GM12878 (cell line): ENCODE data around the gene COL23A1. TPM values are rescaled to one million over a fixed set of nuclear protein-coding genes. Genes with fewer than 3 reads are reported as not detected.

Source experiments
- ATAC-seq: fragments of 200-7000 bp; cut with Tn5 transposase; 3 replicates; pipeline ENCODE4 v1.9.1; 2020; ENCODE audit warnings: mild to moderate bottlenecking, moderate library complexity
- BruUV-seq: library from RNA; stranded (reverse); fragments of 400-500 nt; replicated peaks from 2 replicates; lab custom pipeline; 2021; lab: Mats Ljungman, UMichigan
- CTCF ChIA-PET: fragments of 300-600 bp; sonication (Branson Sonifier 250); formaldehyde crosslinking; extraction: SDS; loops from one replicate; lab custom pipeline; 2021; ENCODE audit warnings: inconsistent platforms; lab: Yijun Ruan, JAX
- POLR2A ChIA-PET: fragments of 350-600 bp; formaldehyde crosslinking; extraction: SDS; loops from one replicate; lab custom pipeline; 2021; ENCODE audit warnings: inconsistent platforms; lab: Charles Lee
- RAD21 ChIA-PET: fragments of 300-600 bp; sonication (Branson Sonifier 250); formaldehyde crosslinking; loops from one replicate; lab custom pipeline; 2023; ENCODE audit warnings: antibody characterized with exemption; ENCODE audit not compliant: unreplicated experiment; lab: Charles Lee
- SMC1A ChIA-PET: fragments of 300-600 bp; sonication (Branson Sonifier 250); formaldehyde crosslinking; loops from one replicate; lab custom pipeline; 2023; ENCODE audit not compliant: unreplicated experiment, uncharacterized antibody; lab: Charles Lee
- DNase-seq: peaks from one replicate; pipeline ENCODE4 v3.0.0-alpha.2; 2011; ENCODE audit warnings: low read depth, low spot score
- FAIRE-seq: peaks from 3 replicates; lab custom pipeline; 2011; peaks lifted over from hg19 to GRCh38; lab: Jason Lieb, UNC
- H2AFZ ChIP-seq: 2 replicates; pipeline ENCODE4 v1.6.0; 2011; ENCODE audit warnings: low read depth, low read length, control low read depth; ENCODE audit not compliant: control insufficient read depth
- H3K27ac ChIP-seq: 2 replicates; pipeline ENCODE4 v1.5.1; 2011; ENCODE audit warnings: control low read depth; ENCODE audit not compliant: control insufficient read depth, insufficient read depth
- H3K27me3 ChIP-seq, 2 experiments: replicated peaks in 1 of 2; 2 replicates each; pipeline versions ENCODE4 v1.6.0 to v1.6.1; 2011; ENCODE audit warnings: low read length in 1 of 2; ENCODE audit not compliant: control insufficient read depth in 2 of 2, insufficient read depth in 2 of 2
- H3K36me3 ChIP-seq, 2 experiments: 2 replicates each; pipeline ENCODE4 v1.5.1; 2011; ENCODE audit warnings: low read length in 1 of 2; ENCODE audit not compliant: control insufficient read depth in 2 of 2, insufficient read depth in 2 of 2
- H3K4me1 ChIP-seq: 2 replicates; pipeline ENCODE4 v1.6.1; 2011; ENCODE audit warnings: mild to moderate bottlenecking, low read length, moderate library complexity, mixed read lengths; ENCODE audit not compliant: control insufficient read depth, insufficient read depth
- H3K4me2 ChIP-seq: 2 replicates; pipeline ENCODE4 v1.6.0; 2011; ENCODE audit warnings: control low read depth; ENCODE audit not compliant: control insufficient read depth, insufficient read depth
- H3K4me3 ChIP-seq: fragments of 200-600 bp; sonication (generic); 2 replicates; pipeline ENCODE4 v1.5.1; 2016
- H3K79me2 ChIP-seq: 2 replicates; pipeline ENCODE4 v1.6.0; 2011; ENCODE audit warnings: low read length; ENCODE audit not compliant: control insufficient read depth, insufficient read depth
- H3K9ac ChIP-seq: 2 replicates; pipeline ENCODE4 v1.8.0; 2011; ENCODE audit warnings: low read length, control low read depth, mixed read lengths; ENCODE audit not compliant: control insufficient read depth, insufficient read depth
- H3K9me3 ChIP-seq: replicated peaks from 3 replicates; pipeline ENCODE4 v1.5.1; 2011; ENCODE audit warnings: mild to moderate bottlenecking, low read length; ENCODE audit not compliant: control insufficient read depth, insufficient read depth
- H4K20me1 ChIP-seq: 2 replicates; pipeline ENCODE4 v1.6.0; 2011; ENCODE audit not compliant: control insufficient read depth, insufficient read depth
- ATF3 ChIP-seq: IDR thresholded peaks from 2 replicates; pipeline ENCODE4 v1.6.1; 2011; ENCODE audit warnings: low read depth, mild to moderate bottlenecking, low read length, moderate library complexity, borderline replicate concordance; ENCODE audit errors: extremely low read depth
- BRCA1 ChIP-seq: IDR thresholded peaks from 2 replicates; pipeline ENCODE4 v1.6.1; 2011; ENCODE audit warnings: low read depth, low read length, improper control_type of control experiment
- CBX5 ChIP-seq: sonication (generic); IDR thresholded peaks from 2 replicates; pipeline ENCODE4 v1.6.1; 2016; ENCODE audit warnings: low read depth, moderate library complexity, mild to moderate bottlenecking, inconsistent platforms
- CREB1 ChIP-seq: IDR thresholded peaks from 2 replicates; pipeline ENCODE4 v1.6.1; 2012; ENCODE audit warnings: low read depth, mild to moderate bottlenecking, inconsistent platforms
- EED ChIP-seq: sonication (generic); IDR thresholded peaks from 2 replicates; pipeline ENCODE4 v1.6.1; 2016; ENCODE audit warnings: antibody characterized with exemption, low read depth
- KAT2A ChIP-seq: conservative IDR thresholded peaks from 2 replicates; pipeline ENCODE4 v1.6.1; 2011; ENCODE audit warnings: low read depth, low read length; ENCODE audit not compliant: control insufficient read depth
- NR2F1 ChIP-seq: fragments of 450-650 bp; conservative IDR thresholded peaks from 2 replicates; pipeline ENCODE4 v1.6.1; 2017; ENCODE audit warnings: mild to moderate bottlenecking
- PML ChIP-seq: IDR thresholded peaks from 2 replicates; pipeline ENCODE4 v1.6.1; 2012; ENCODE audit warnings: low read length, inconsistent platforms
- RBBP5 ChIP-seq: fragments of 200-600 bp; sonication (generic); conservative IDR thresholded peaks from 2 replicates; pipeline ENCODE4 v1.6.1; 2016
- SIX5 ChIP-seq: IDR thresholded peaks from 2 replicates; pipeline ENCODE4 v1.6.1; 2011; ENCODE audit warnings: mild to moderate bottlenecking, low read depth, low read length, moderate library complexity; ENCODE audit not compliant: severe bottlenecking
- SP1 ChIP-seq: IDR thresholded peaks from one replicate; pipeline ENCODE4 v1.6.1; 2011; ENCODE audit warnings: low read depth, low read length
- WRNIP1 ChIP-seq: IDR thresholded peaks from 2 replicates; pipeline ENCODE4 v1.6.1; 2011; ENCODE audit warnings: low read depth, low read length, improper control_type of control experiment, borderline replicate concordance
- ZNF217 ChIP-seq: fragments of 450-650 bp; IDR thresholded peaks from 2 replicates; pipeline ENCODE4 v1.6.1; 2017; ENCODE audit warnings: antibody characterized with exemption, mild to moderate bottlenecking
- ZNF274 ChIP-seq: IDR thresholded peaks from one replicate; pipeline ENCODE4 v1.8.0; 2011; ENCODE audit not compliant: insufficient read length, insufficient read depth
- ZNF592 ChIP-seq: fragments of 450-650 bp; IDR thresholded peaks from 2 replicates; pipeline ENCODE4 v1.6.1; 2017; ENCODE audit warnings: mild to moderate bottlenecking, moderate library complexity
- ZNF687 ChIP-seq: fragments of 450-650 bp; IDR thresholded peaks from 2 replicates; pipeline ENCODE4 v1.6.1; 2017; ENCODE audit warnings: mild to moderate bottlenecking, moderate library complexity
- WGBS: methylation state at CpG from one replicate; pipeline ENCODE4 v1.1.6; 2016; ENCODE audit warnings: low lambda C conversion rate; ENCODE audit not compliant: insufficient replicate concordance, insufficient coverage; ENCODE audit errors: missing lambda C conversion rate; 5-methylcytosine and 5-hydroxymethylcytosine counted together
- in situ Hi-C: fragments of 300-500 bp; cut with MboI; formaldehyde crosslinking; loops from 9 replicates; pipeline ENCODE4 v1.14.3; 2018; ENCODE audit warnings: mixed read lengths
- intact Hi-C: fragments of 100-400 bp; cut with micrococcal nuclease; formaldehyde crosslinking; loops from one replicate; pipeline ENCODE4 v1.14.2; 2022; ENCODE audit not compliant: unreplicated experiment
- polyA plus RNA-seq, 11 experiments: library from polyadenylated mRNA; depleted of rRNA in 4 of 11; unstranded in 6 of 11; stranded (reverse) in 5 of 11; fragments of >200 nt; fragmentation: Nextera tagmentation in 4 of 11; fragmentation: Illumina TruSeq in 1 of 11; extraction: Ambion mirVana in 4 of 11; extraction: Trizol in 1 of 11; gene quantifications; 1 replicate in 1 of 11; 2 replicates in 10 of 11; pipeline versions ENCODE4 v1.2.1 to v1.2.3, GENCODE V29; 2011 to 2016; ENCODE audit warnings: inconsistent platforms in 2 of 11, missing spikeins in 2 of 11, low read depth in 1 of 11
- total RNA-seq, 4 experiments: library from RNA; depleted of rRNA in 3 of 4; stranded (reverse); fragments of >200 nt in 3 of 4; fragmentation: Illumina TruSeq in 1 of 4; extraction: Trizol in 1 of 4; gene quantifications; 2 replicates each; pipeline versions ENCODE4 v1.2.1 to v1.2.3, GENCODE V29; 2013 to 2021

Gene COL23A1
- total and polyA plus RNA-seq, 10 of the 15 experiments (the other 5 are each of a cell fraction or from before 2014, with no cell fraction given): 0.03 to 0.83 (median 0.09) TPM; not detected in 5

- TF ChIP-seq ZNF687 (no peak), ATF3 (no peak), NR2F1 (no peak)
- TF ChIP-seq, all 136 proteins: peak for 0
These were observed 41.4 kb downstream of the COL23A1 start (continued) for GRCh38 chr5:178548746-178549145.

- H3K9me3 ChIP-seq: no peaks in the 10 kb centered on the region
- no peak overlapping the region for H2AFZ ChIP-seq
- H3K79me2 ChIP-seq: no peaks in the 10 kb centered on the region
- no peaks in the 10 kb centered on the region for H4K20me1 ChIP-seq
- H3K4me2 ChIP-seq: no peak overlapping the region
- ChIA-PET RAD21 (no interaction called here), CTCF (no interaction called here), SMC1A (no interaction called here), POLR2A (no interaction called here)
- no peaks in the 10 kb centered on the region for H3K36me3 ChIP-seq
- FAIRE-seq: no peak
- no peak overlapping the region for H3K4me3 ChIP-seq
- H3K27ac ChIP-seq: no peak overlapping the region
- intact Hi-C loops (no loop called here), in situ Hi-C loops (no loop called here)
- WGBS: 76% methylated on average over 5 of the region's 6 CpGs
- no TSS peak for BruUV-seq
- H3K9ac ChIP-seq: no peak overlapping the region
- H3K27me3 ChIP-seq: no peaks in the 10 kb centered on the region
- DNase-seq: peak; percentile 5
- ATAC-seq: no peak
- no peaks in the 10 kb centered on the region for H3K4me1 ChIP-seq
- TF ChIP-seq ZNF217: no peak
- TF ChIP-seq SIX5: no peak
- TF ChIP-seq RBBP5: no peak
- TF ChIP-seq PML: no peak
- no peak for TF ChIP-seq CREB1
- TF ChIP-seq WRNIP1: no peak
- no peak for TF ChIP-seq EED
- TF ChIP-seq NR2F1: no peak
- no peak for TF ChIP-seq SP1
- TF ChIP-seq BRCA1: no peak
- TF ChIP-seq KAT2A: no peak
- no peak for TF ChIP-seq ZNF592
- TF ChIP-seq CBX5: no peak
- TF ChIP-seq ZNF274: no peak
These were observed 42.3 kb downstream of the COL23A1 start for GRCh38 chr5:178547753-178548415.
